MCF 10A (cell line): Measurements from ENCODE around the gene F7. TPM values are rescaled to one million over a fixed set of nuclear protein-coding genes. Genes with fewer than 3 reads are reported as not detected.

Experiments used
- BruUV-seq: library from RNA; stranded (reverse); fragments of 400-500 nt; replicated peaks from 2 replicates; lab custom pipeline; 2021; lab: Mats Ljungman, UMichigan
- CTCF ChIA-PET: fragments of 300-600 bp; sonication (Branson Sonifier 250); formaldehyde crosslinking; extraction: SDS; loops from one replicate; lab custom pipeline; 2021; ENCODE audit warnings: antibody characterized with exemption, inconsistent platforms; lab: Yijun Ruan, JAX
- POLR2A ChIA-PET: fragments of 300-600, 350-650 bp; sonication (Branson Sonifier 250); formaldehyde crosslinking; extraction: SDS; loops from one replicate; lab custom pipeline; 2020; ENCODE audit warnings: antibody characterized with exemption, inconsistent platforms; lab: Yijun Ruan, JAX
- DNase-seq: peaks from one replicate; pipeline ENCODE4 v3.0.0-alpha.2; 2018; ENCODE audit not compliant: unreplicated experiment
- H3K27ac Mint-ChIP-seq: one replicate; pipeline ENCODE4 v1.8.0; 2022; ENCODE audit warnings: mild to moderate bottlenecking, low read depth, mixed read lengths; ENCODE audit not compliant: unreplicated experiment
- H3K27me3 Mint-ChIP-seq: one replicate; pipeline ENCODE4 v1.8.0; 2022; ENCODE audit warnings: mixed read lengths; ENCODE audit not compliant: insufficient read depth, unreplicated experiment
- H3K36me3 Mint-ChIP-seq: one replicate; pipeline ENCODE4 v1.8.0; 2022; ENCODE audit warnings: mild to moderate bottlenecking, moderate library complexity, mixed read lengths; ENCODE audit not compliant: insufficient read depth, unreplicated experiment
- H3K4me1 Mint-ChIP-seq: one replicate; pipeline ENCODE4 v1.8.0; 2022; ENCODE audit warnings: mixed read lengths; ENCODE audit not compliant: insufficient read depth, unreplicated experiment
- H3K4me3 Mint-ChIP-seq: one replicate; pipeline ENCODE4 v1.8.0; 2022; ENCODE audit warnings: mild to moderate bottlenecking, moderate library complexity, mixed read lengths; ENCODE audit not compliant: unreplicated experiment
- H3K9me3 Mint-ChIP-seq: one replicate; pipeline ENCODE4 v1.8.0; 2022; ENCODE audit warnings: mixed read lengths; ENCODE audit not compliant: unreplicated experiment
- CTCF ChIP-seq: fragments of 200-600 bp; IDR thresholded peaks from one replicate; pipeline ENCODE4 v1.8.0; 2022; ENCODE audit warnings: antibody characterized with exemption, mild to moderate bottlenecking; ENCODE audit not compliant: unreplicated experiment
- intact Hi-C: fragments of 100-400 bp; cut with micrococcal nuclease; formaldehyde crosslinking; loops from 2 replicates; pipeline ENCODE4 v1.14.1; 2022
- total RNA-seq: library from RNA; stranded (reverse); gene quantifications from 2 replicates; pipeline ENCODE4 v1.2.3, GENCODE V29; 2022

The F7 gene
- total RNA-seq, 1 experiment from 2014 or later, result not detected

GRCh38 chr13:113151745-113152690 lies 46.4 kb downstream of the F7 start:
- BruUV-seq, result no TSS peak
- peak overlapping the region; percentile 22 for H3K27ac Mint-ChIP-seq
- H3K9me3 Mint-ChIP-seq, result peaks cover 8% of the 10 kb centered on the region
- no peak for TF ChIP-seq CTCF
- intact Hi-C loops, result loop anchor here (10.0 kb wide), 1 partner anchor 243 kb away; no protein-coding TSS in a partner anchor
- no peak for DNase-seq
- peaks cover 5% of the 10 kb centered on the region for H3K27me3 Mint-ChIP-seq
- H3K4me3 Mint-ChIP-seq, result peak overlapping the region; percentile 63
- peaks cover 5% of the 10 kb centered on the region for H3K36me3 Mint-ChIP-seq
- peaks cover 9% of the 10 kb centered on the region for H3K4me1 Mint-ChIP-seq
- POLR2A ChIA-PET, result interaction anchor here (0.6 kb wide), 1 partner anchor 58 kb away, joined by 4 read pairs; the partner anchor contains the start of gene CUL4A
- CTCF ChIA-PET, result no interaction called here

- H3K9me3 Mint-ChIP-seq, result peaks cover 8% of the 10 kb centered on the region
- no peak for DNase-seq
- H3K4me1 Mint-ChIP-seq, result peaks cover 9% of the 10 kb centered on the region
- BruUV-seq, result no TSS peak
- H3K4me3 Mint-ChIP-seq, result peak overlapping the region; percentile 63
- ChIA-PET POLR2A (no interaction called here), CTCF (no interaction called here)
- H3K36me3 Mint-ChIP-seq, result peaks cover 5% of the 10 kb centered on the region
- H3K27ac Mint-ChIP-seq, result peak overlapping the region; percentile 22
- intact Hi-C loops, result loop anchor here (10.0 kb wide), 1 partner anchor 242 kb away; no protein-coding TSS in a partner anchor
- no peak for TF ChIP-seq CTCF
- H3K27me3 Mint-ChIP-seq, result no peaks in the 10 kb centered on the region
Observed at GRCh38 chr13:113152691-113152983, 47.0 kb downstream of the F7 start.

GRCh38 chr13:113152984-113153809 lies 47.6 kb downstream of the F7 start:
- Mint-ChIP-seq H3K36me3 (peaks cover 4% of the 10 kb centered on the region), H3K9me3 (peaks cover 8% of the 10 kb centered on the region), H3K4me1 (peaks cover 9% of the 10 kb centered on the region), H3K27me3 (no peaks in the 10 kb centered on the region), H3K4me3 (peak overlapping the region; percentile 71), H3K27ac (peak overlapping the region; percentile 73)
- CTCF ChIA-PET, result interaction anchor here (0.7 kb wide), 1 partner anchor 131 kb away, joined by 3 read pairs; no protein-coding TSS in a partner anchor
- POLR2A ChIA-PET, result interaction anchor here (0.6 to 0.7 kb wide), 2 partner anchors 295 to 418 kb away, joined by 3 to 4 read pairs; no protein-coding TSS in a partner anchor
- BruUV-seq, result TSS peak; percentile 97
- intact Hi-C loops, result loop anchor here (10.0 kb wide), 1 partner anchor 242 kb away; no protein-coding TSS in a partner anchor
- DNase-seq, result no peak
- TF ChIP-seq CTCF, result no peak
